ENCODE measurements around the gene FHOD3. TPM values are rescaled to one million over a fixed set of nuclear protein-coding genes. Genes with fewer than 3 reads are reported as not detected.

The FHOD3 gene
- total RNA-seq, 2 donors from 2014 or later: 19.8 to 24.9 TPM

DNA sequence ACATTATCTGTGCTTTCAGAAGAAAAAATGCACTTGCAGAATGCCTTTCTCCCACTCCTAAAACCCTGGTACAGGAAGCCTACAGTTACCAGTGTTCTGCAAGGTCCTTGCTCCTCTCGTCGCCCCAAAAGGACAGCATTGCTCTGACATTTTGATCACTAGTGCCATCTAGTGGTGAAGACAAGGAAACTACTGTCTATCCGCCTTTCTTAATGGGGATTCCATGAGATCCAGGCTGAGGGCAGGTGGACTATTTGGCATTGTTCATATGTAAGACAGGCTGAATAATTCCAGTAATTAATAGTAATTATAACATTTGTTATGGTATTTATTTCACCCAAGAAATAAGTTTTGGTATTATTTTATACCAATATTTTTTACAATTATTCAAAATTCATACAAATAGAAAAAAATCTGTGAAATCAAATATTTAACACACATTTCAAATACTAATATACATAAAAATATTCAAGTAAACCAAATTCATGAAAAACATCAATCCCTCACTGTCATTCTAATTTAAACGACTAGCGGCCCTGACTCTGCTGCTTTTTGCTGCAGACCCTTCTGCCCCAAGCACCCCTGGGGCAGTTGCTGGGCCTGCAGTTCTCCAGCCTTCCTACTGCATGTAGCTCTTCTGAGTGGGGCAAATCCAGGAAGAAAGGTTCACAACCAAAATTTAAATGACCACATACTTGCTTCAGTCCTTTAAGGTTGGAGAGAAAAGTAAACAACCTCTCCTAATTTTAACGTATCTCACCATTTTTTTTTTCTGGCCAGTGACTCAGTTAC lies 512.3 kb downstream of the FHOD3 start:
- TF ChIP-seq, protein P1, sequence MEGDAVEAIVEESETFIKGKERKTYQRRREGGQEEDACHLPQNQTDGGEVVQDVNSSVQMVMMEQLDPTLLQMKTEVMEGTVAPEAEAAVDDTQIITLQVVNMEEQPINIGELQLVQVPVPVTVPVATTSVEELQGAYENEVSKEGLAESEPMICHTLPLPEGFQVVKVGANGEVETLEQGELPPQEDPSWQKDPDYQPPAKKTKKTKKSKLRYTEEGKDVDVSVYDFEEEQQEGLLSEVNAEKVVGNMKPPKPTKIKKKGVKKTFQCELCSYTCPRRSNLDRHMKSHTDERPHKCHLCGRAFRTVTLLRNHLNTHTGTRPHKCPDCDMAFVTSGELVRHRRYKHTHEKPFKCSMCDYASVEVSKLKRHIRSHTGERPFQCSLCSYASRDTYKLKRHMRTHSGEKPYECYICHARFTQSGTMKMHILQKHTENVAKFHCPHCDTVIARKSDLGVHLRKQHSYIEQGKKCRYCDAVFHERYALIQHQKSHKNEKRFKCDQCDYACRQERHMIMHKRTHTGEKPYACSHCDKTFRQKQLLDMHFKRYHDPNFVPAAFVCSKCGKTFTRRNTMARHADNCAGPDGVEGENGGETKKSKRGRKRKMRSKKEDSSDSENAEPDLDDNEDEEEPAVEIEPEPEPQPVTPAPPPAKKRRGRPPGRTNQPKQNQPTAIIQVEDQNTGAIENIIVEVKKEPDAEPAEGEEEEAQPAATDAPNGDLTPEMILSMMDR (IDR thresholded peaks at IDR 0.05): peak; percentile 87
- H3K4me3 ChIP-seq: no peak overlapping the region
- peak; percentile 69 for ATAC-seq (ENCODE audit: insufficient number of reproducible peaks, low FRiP score, low read depth)
- no peaks in the 10 kb centered on the region for H3K36me3 ChIP-seq
- DNase-seq (ENCODE audit: low spot score): no peak
- H3K9me3 ChIP-seq: no peaks in the 10 kb centered on the region
- H3K4me1 ChIP-seq (ENCODE audit: control insufficient read depth in 1 of 2, low read depth in 2 of 2): peaks cover 0 to 7% of the 10 kb centered on the region in 2 donors
- H3K27me3 ChIP-seq (replicated peaks; ENCODE audit: insufficient read depth): no peaks in the 10 kb centered on the region
- no peak overlapping the region for H3K27ac ChIP-seq

- Histone ChIP-seq H3K9me3 (no peaks in the 10 kb centered on the region), H3K27me3 (replicated peaks; ENCODE audit: insufficient read depth) (no peaks in the 10 kb centered on the region), H3K27ac (no peak overlapping the region), H3K4me1 (ENCODE audit: control insufficient read depth in 1 of 2, low read depth in 2 of 2) (peaks cover 0 to 7% of the 10 kb centered on the region in 2 donors), H3K36me3 (peaks cover 6% of the 10 kb centered on the region), H3K4me3 (no peak overlapping the region)
- DNase-seq (ENCODE audit: low spot score) (no peak), ATAC-seq (ENCODE audit: insufficient number of reproducible peaks, low FRiP score, low read depth) (no peak)
- TF ChIP-seq, protein P1 (IDR thresholded peaks at IDR 0.05): no peak
Measured at GRCh38 chr18:36811430-36811829, 513.9 kb downstream of the FHOD3 start.

GRCh38 chr18:36811955-36812354 lies 514.4 kb downstream of the FHOD3 start:
- no peak overlapping the region for H3K4me3 ChIP-seq
- no peak overlapping the region for H3K27ac ChIP-seq
- DNase-seq (ENCODE audit: low spot score) (no peak), ATAC-seq (ENCODE audit: insufficient number of reproducible peaks, low FRiP score, low read depth) (no peak)
- H3K4me1 ChIP-seq (ENCODE audit: control insufficient read depth in 1 of 2, low read depth in 2 of 2): peaks cover 0 to 7% of the 10 kb centered on the region in 2 donors
- H3K9me3 ChIP-seq: no peaks in the 10 kb centered on the region
- TF ChIP-seq, protein P1 (IDR thresholded peaks at IDR 0.05): no peak
- peaks cover 6% of the 10 kb centered on the region for H3K36me3 ChIP-seq
- H3K27me3 ChIP-seq (replicated peaks; ENCODE audit: insufficient read depth): no peaks in the 10 kb centered on the region

DNA sequence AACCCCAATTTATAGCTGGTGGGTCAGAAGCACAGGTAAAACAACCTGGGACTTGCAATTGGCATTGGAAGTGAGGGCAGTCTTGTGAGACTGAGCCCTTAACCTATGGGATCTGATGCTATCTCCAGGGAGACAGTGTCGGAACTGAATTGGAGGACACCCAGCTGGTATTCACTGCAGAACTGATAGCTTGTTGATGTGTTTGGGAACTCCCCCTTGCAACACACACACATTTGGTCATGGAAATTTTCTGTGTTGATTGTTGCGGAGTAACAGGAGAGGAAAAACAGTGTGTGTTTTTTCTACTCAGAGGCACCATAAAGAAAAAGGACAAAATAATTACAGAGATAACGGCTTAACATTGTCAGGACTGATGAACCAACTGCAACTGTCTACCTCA lies 515.2 kb downstream of the FHOD3 start:
- H3K36me3 ChIP-seq: peaks cover 9% of the 10 kb centered on the region
- ATAC-seq (ENCODE audit: insufficient number of reproducible peaks, low FRiP score, low read depth) (no peak), DNase-seq (ENCODE audit: low spot score) (no peak)
- no peaks in the 10 kb centered on the region for H3K27me3 ChIP-seq (replicated peaks; ENCODE audit: insufficient read depth)
- H3K4me3 ChIP-seq: no peak overlapping the region
- H3K27ac ChIP-seq: no peak overlapping the region
- no peaks in the 10 kb centered on the region for H3K9me3 ChIP-seq
- TF ChIP-seq, protein P1 (IDR thresholded peaks at IDR 0.05): no peak
- H3K4me1 ChIP-seq (ENCODE audit: control insufficient read depth in 1 of 2, low read depth in 2 of 2): peaks cover 0 to 7% of the 10 kb centered on the region in 2 donors

DNA sequence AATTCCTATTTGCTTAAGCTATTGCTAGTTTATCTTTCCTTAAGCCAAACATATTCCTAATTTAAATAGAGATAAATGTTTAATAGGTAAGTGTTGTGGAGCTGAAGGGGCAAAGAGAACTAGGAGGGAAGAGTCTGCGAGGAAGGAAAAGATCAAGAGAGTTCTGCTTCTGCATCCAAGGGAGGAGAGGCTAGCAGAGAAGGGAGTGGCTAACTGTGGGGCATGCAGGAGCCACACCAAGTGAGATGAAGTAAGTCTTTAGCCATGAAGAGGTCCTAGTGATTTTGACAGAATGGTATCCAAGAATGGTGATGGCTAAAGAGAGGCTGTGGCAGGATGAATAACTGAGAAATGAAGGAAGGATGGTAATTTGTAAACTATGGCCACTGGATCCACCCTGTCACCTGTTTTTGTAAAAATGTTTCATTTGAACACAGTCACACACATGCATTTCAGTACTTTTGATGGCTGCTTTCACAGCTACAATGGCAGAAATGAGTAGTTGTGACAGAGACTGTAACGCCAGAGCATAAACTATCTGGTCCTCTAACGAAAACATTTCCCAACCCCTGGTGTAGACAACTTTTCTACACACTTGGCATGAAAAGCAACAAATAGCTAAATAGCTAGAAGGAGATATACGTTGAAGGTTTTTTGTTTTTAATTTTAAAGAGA lies 515.7 kb downstream of the FHOD3 start:
- DNase-seq (ENCODE audit: low spot score) (no peak), ATAC-seq (ENCODE audit: insufficient number of reproducible peaks, low FRiP score, low read depth) (no peak)
- Histone ChIP-seq H3K36me3 (peaks cover 14% of the 10 kb centered on the region), H3K27ac (no peak overlapping the region), H3K4me3 (no peak overlapping the region), H3K4me1 (ENCODE audit: control insufficient read depth in 1 of 2, low read depth in 2 of 2) (peaks cover 0 to 7% of the 10 kb centered on the region in 2 donors), H3K27me3 (replicated peaks; ENCODE audit: insufficient read depth) (no peaks in the 10 kb centered on the region), H3K9me3 (no peaks in the 10 kb centered on the region)
- TF ChIP-seq, protein P1 (IDR thresholded peaks at IDR 0.05): no peak
